Neural progenitor cell (in vitro differentiated cells): Measurements from ENCODE around the gene PIWIL4. TPM values are rescaled to one million over a fixed set of nuclear protein-coding genes. Genes with fewer than 3 reads are reported as not detected.
"Not testable (repeated sequence)": the region's sequence is repeated elsewhere in the genome, so short reads cannot be mapped to it uniquely, and the experiment has no call there.

ENCODE experiments used
- DNase-seq: peaks from one replicate; pipeline ENCODE4 v3.0.0-alpha.2; 2016; ENCODE audit warnings: low spot score
- H2AFZ ChIP-seq: fragments of 200-600 bp; sonication (generic); replicated peaks from 2 replicates; pipeline ENCODE4 v1.6.1; 2016; ENCODE audit warnings: antibody characterized with exemption
- H3F3A ChIP-seq: fragments of 200-600 bp; sonication (generic); 2 replicates; pipeline ENCODE4 v1.6.1; 2016; ENCODE audit warnings: antibody characterized with exemption, low read depth
- H3K27ac ChIP-seq: fragments of 200-600 bp; sonication (generic); 2 replicates; pipeline ENCODE4 v1.5.1; 2016; ENCODE audit warnings: mild to moderate bottlenecking
- H3K27me3 ChIP-seq: fragments of 200-600 bp; sonication (generic); 2 replicates; pipeline ENCODE4 v1.6.1; 2016; ENCODE audit warnings: mild to moderate bottlenecking, moderate library complexity
- H3K36me3 ChIP-seq: fragments of 200-600 bp; sonication (generic); 2 replicates; pipeline ENCODE4 v1.5.1; 2016
- H3K4me1 ChIP-seq: fragments of 200-600 bp; sonication (generic); 2 replicates; pipeline ENCODE4 v1.6.1; 2016; ENCODE audit warnings: mixed run types
- H3K4me2 ChIP-seq: fragments of 200-600 bp; sonication (generic); 2 replicates; pipeline ENCODE4 v1.6.1; 2016
- H3K4me3 ChIP-seq: fragments of 200-600 bp; sonication (generic); 2 replicates; pipeline ENCODE4 v1.5.1; 2016
- H3K79me2 ChIP-seq: fragments of 200-600 bp; sonication (generic); 2 replicates; pipeline ENCODE4 v1.6.1; 2016; ENCODE audit warnings: low read depth
- H3K9ac ChIP-seq: fragments of 200-600 bp; sonication (generic); 2 replicates; pipeline ENCODE4 v1.6.1; 2016
- H3K9me3 ChIP-seq: fragments of 200-600 bp; sonication (generic); 2 replicates; pipeline ENCODE4 v1.5.1; 2016; ENCODE audit warnings: low read depth
- H4K20me1 ChIP-seq: fragments of 200-600 bp; sonication (generic); 2 replicates; pipeline ENCODE4 v1.6.1; 2016; ENCODE audit warnings: low read depth
- H3K27ac Mint-ChIP-seq: 3 replicates; pipeline ENCODE4 v1.8.0; 2021; ENCODE audit warnings: mixed read lengths
- H3K27me3 Mint-ChIP-seq: 2 replicates; pipeline ENCODE4 v1.8.0; 2022; ENCODE audit warnings: low read depth, mild to moderate bottlenecking, inconsistent platforms, moderate library complexity, mixed read lengths; ENCODE audit not compliant: insufficient read depth
- H3K36me3 Mint-ChIP-seq: 3 replicates; pipeline ENCODE4 v1.8.0; 2021; ENCODE audit warnings: mixed read lengths
- H3K4me1 Mint-ChIP-seq: 3 replicates; pipeline ENCODE4 v1.8.0; 2021; ENCODE audit warnings: mixed read lengths
- H3K4me3 Mint-ChIP-seq: 3 replicates; pipeline ENCODE4 v1.8.0; 2021; ENCODE audit warnings: mild to moderate bottlenecking, moderate library complexity, mixed read lengths
- H3K9me3 Mint-ChIP-seq: 3 replicates; pipeline ENCODE4 v1.8.0; 2020; ENCODE audit warnings: mixed read lengths
- EZH2 ChIP-seq: fragments of 200-600 bp; sonication (generic); IDR thresholded peaks from 2 replicates; pipeline ENCODE4 v1.6.1; 2017; ENCODE audit warnings: antibody characterized with exemption, mild to moderate bottlenecking, moderate library complexity
- EZH2phosphoT487 ChIP-seq: fragments of 200-600 bp; sonication (generic); IDR thresholded peaks from 2 replicates; pipeline ENCODE4 v1.6.1; 2017; ENCODE audit warnings: antibody characterized with exemption
- total RNA-seq: library from RNA; depleted of rRNA; stranded (reverse); fragments of >200 nt; gene quantifications from 2 replicates; pipeline ENCODE4 v1.2.3, GENCODE V29; 2015; ENCODE audit warnings: low replicate concordance
- TF ChIP-seq, protein P1 (sequence below): fragments of 200-600 bp; sonication (generic); IDR thresholded peaks from 2 replicates; pipeline ENCODE4 v1.5.1; 2017; ENCODE audit warnings: antibody characterized with exemption, mild to moderate bottlenecking

PIWIL4 gene
- total RNA-seq, 1 donor from 2014 or later, result 1.3 TPM

DNA sequence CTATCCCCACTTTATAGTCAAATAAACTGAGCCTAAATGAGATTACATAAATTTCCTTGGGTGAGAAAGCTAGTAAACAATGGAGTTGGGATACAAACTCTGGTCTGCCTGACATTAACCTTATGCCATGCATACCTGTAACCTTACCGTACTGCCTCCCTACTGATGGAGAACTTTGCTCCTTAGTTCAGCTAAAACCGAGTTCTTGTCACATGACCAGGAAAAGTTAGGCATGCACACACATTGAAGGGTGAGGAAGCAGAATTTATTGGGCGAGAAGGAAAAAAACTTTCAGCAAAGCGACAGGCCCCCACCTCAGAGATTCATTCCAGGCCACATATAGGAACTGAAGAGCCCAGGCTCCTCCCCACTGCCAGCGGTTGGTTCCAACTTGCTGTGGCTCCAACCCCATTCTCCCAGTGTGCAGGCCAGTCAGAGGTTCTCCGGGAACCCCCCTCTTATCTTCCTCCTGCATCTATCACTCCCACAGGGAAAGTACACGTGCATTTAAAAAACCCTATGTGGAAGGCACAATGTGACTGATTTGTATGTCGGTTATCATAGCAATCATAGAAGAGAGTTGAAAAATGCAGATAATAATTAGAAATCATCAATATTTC lies 3.2 kb upstream of the PIWIL4 start:
- Histone ChIP-seq H3K27me3 (no peaks in the 10 kb centered on the region), H3K4me2 (no peak overlapping the region), H3K9ac (no peak overlapping the region), H3K79me2 (no peaks in the 10 kb centered on the region), H3K36me3 (no peaks in the 10 kb centered on the region), H3F3A (no peaks in the 10 kb centered on the region), H3K4me1 (no peaks in the 10 kb centered on the region), H3K27ac (no peak overlapping the region), H4K20me1 (no peaks in the 10 kb centered on the region), H3K9me3 (no peaks in the 10 kb centered on the region), H2AFZ (no peak overlapping the region), H3K4me3 (no peak overlapping the region)
- no peak for DNase-seq
- no peak overlapping the region for H3K4me3 Mint-ChIP-seq
- H3K27me3 Mint-ChIP-seq, result no peaks in the 10 kb centered on the region
- H3K9me3 Mint-ChIP-seq, result no peaks in the 10 kb centered on the region
- H3K27ac Mint-ChIP-seq, result no peak overlapping the region
- H3K36me3 Mint-ChIP-seq, result no peaks in the 10 kb centered on the region
- TF ChIP-seq, protein P1, sequence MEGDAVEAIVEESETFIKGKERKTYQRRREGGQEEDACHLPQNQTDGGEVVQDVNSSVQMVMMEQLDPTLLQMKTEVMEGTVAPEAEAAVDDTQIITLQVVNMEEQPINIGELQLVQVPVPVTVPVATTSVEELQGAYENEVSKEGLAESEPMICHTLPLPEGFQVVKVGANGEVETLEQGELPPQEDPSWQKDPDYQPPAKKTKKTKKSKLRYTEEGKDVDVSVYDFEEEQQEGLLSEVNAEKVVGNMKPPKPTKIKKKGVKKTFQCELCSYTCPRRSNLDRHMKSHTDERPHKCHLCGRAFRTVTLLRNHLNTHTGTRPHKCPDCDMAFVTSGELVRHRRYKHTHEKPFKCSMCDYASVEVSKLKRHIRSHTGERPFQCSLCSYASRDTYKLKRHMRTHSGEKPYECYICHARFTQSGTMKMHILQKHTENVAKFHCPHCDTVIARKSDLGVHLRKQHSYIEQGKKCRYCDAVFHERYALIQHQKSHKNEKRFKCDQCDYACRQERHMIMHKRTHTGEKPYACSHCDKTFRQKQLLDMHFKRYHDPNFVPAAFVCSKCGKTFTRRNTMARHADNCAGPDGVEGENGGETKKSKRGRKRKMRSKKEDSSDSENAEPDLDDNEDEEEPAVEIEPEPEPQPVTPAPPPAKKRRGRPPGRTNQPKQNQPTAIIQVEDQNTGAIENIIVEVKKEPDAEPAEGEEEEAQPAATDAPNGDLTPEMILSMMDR, result no peak
- TF ChIP-seq EZH2phosphoT487, result no peak
- TF ChIP-seq EZH2, result no peak
- peaks cover 6% of the 10 kb centered on the region for H3K4me1 Mint-ChIP-seq

DNA sequence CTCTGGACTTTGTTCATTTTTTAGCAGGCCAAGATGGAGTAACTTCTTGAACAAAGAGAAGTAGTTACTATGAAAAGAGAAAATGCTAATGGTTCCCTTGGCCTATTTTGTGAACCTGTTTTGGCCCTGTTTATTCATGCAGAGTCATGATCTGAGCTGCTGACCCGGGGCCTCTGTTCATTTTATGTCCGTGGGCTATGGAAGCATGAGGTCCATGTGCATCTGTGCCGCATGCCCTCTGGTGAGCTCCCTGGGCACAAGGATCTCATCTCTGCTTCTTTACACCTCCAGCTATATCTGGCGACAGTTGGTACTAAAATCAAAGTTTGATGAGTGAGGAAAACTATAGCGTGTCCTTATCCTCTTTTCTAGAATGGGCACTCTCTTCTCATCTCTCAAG lies 1.0 kb downstream of the PIWIL4 start:
- Mint-ChIP-seq H3K9me3 (peaks cover 5% of the 10 kb centered on the region), H3K27me3 (no peaks in the 10 kb centered on the region), H3K4me1 (peaks cover under 1% of the 10 kb centered on the region), H3K27ac (no peak overlapping the region), H3K36me3 (no peaks in the 10 kb centered on the region), H3K4me3 (no peak overlapping the region)
- H3K9ac ChIP-seq, result no peak overlapping the region
- H3K9me3 ChIP-seq, result no peaks in the 10 kb centered on the region
- no peaks in the 10 kb centered on the region for H3K36me3 ChIP-seq
- no peaks in the 10 kb centered on the region for H3F3A ChIP-seq
- no peaks in the 10 kb centered on the region for H3K27me3 ChIP-seq
- no peaks in the 10 kb centered on the region for H3K79me2 ChIP-seq
- H3K4me1 ChIP-seq, result no peaks in the 10 kb centered on the region
- H4K20me1 ChIP-seq, result no peaks in the 10 kb centered on the region
- no peak overlapping the region for H3K27ac ChIP-seq
- no peak overlapping the region for H3K4me2 ChIP-seq
- H2AFZ ChIP-seq, result no peak overlapping the region
- no peak overlapping the region for H3K4me3 ChIP-seq
- TF ChIP-seq, protein P1, result no peak
- TF ChIP-seq EZH2phosphoT487, result no peak
- no peak for TF ChIP-seq EZH2
- no peak for DNase-seq

- Histone ChIP-seq H3K36me3 (no peaks in the 10 kb centered on the region), H3K9ac (no peak overlapping the region), H3K9me3 (no peaks in the 10 kb centered on the region), H3K79me2 (no peaks in the 10 kb centered on the region), H3K4me1 (no peaks in the 10 kb centered on the region), H3K4me2 (no peak overlapping the region), H3K27ac (no peak overlapping the region), H4K20me1 (no peaks in the 10 kb centered on the region), H3K27me3 (no peaks in the 10 kb centered on the region), H3F3A (no peaks in the 10 kb centered on the region), H3K4me3 (no peak overlapping the region), H2AFZ (no peak overlapping the region)
- DNase-seq, result no peak
- no peaks in the 10 kb centered on the region for H3K36me3 Mint-ChIP-seq
- H3K4me1 Mint-ChIP-seq, result no peaks in the 10 kb centered on the region
- H3K27ac Mint-ChIP-seq, result no peak overlapping the region
- TF ChIP-seq, protein P1, result no peak
- TF ChIP-seq EZH2, result no peak
- no peak for TF ChIP-seq EZH2phosphoT487
- H3K27me3 Mint-ChIP-seq, result no peaks in the 10 kb centered on the region
- no peak overlapping the region for H3K4me3 Mint-ChIP-seq
- peaks cover 5% of the 10 kb centered on the region for H3K9me3 Mint-ChIP-seq
These were observed 1.5 kb downstream of the PIWIL4 start for GRCh38 chr11:94568717-94569116.

DNA sequence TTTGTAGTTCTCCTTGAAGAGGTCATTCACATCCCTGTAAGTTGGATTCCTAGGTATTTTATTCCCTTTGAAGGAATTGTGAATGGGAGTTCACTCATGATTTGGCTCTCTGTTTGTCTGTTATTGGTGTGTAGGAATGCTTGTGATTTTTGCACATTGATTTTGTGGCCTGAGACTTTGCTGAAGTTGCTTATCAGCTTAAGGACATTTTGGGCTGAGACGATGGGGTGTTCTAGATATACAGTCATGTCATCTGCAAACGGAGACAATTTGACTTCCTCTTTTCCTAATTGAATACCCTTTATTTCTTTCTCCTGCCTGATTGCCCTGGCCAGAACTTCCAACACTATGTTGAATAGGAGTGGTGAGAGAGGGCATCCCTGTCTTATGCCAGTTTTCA lies 5.8 kb downstream of the PIWIL4 start:
- H3K36me3 ChIP-seq, H3K36me3 Mint-ChIP-seq, H4K20me1 ChIP-seq, H3K9me3 Mint-ChIP-seq, H3K27ac Mint-ChIP-seq, H3K4me2 ChIP-seq, H3K4me3 ChIP-seq, H3K9me3 ChIP-seq, H3K79me2 ChIP-seq, H3K4me1 Mint-ChIP-seq, H2AFZ ChIP-seq, H3K27ac ChIP-seq, DNase-seq, H3K27me3 ChIP-seq, H3K27me3 Mint-ChIP-seq, H3K4me1 ChIP-seq, H3K9ac ChIP-seq, H3K4me3 Mint-ChIP-seq, H3F3A ChIP-seq: not testable (repeated sequence)
